Prostate gland (tissue), 2 donors: Measurements from ENCODE around the gene CRY1.

Experiments used
- POLR2AphosphoS5 ChIP-seq: sonication (generic); formaldehyde crosslinking; IDR thresholded peaks from one replicate; pipeline ENCODE4 v1.6.1; 2017; ENCODE audit warnings: antibody characterized with exemption
- TF ChIP-seq, protein P1 (sequence below), 4 experiments: fragments of 200-600 bp in 2 of 4; fragments of 450-650 bp in 2 of 4; sonication (generic) in 2 of 4; IDR thresholded peaks; 1 replicate in 3 of 4; 2 replicates in 1 of 4; pipeline ENCODE4 v1.5.1; 2016 to 2019; ENCODE audit warnings: antibody characterized with exemption in 4 of 4, mild to moderate bottlenecking in 2 of 4, moderate library complexity in 2 of 4

DNA sequence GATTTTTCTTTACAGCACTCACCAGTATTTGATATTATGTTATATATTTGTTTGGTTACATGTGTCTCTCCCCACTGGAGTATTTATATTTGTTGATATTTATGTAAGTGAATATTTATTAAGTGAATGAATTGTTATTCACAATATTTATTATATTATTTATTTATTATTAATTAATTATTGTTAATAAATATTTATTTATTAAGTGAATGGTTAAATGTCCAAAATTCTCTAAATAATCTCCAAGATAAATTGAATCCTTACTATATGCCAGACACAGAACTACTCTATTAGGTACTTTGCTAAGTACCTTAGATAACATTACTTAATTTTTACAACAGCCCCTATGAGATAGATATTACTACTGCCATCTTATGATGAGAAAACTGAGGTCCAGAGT is 10.2 kb upstream of the CRY1 start:
- TF ChIP-seq, protein P1, sequence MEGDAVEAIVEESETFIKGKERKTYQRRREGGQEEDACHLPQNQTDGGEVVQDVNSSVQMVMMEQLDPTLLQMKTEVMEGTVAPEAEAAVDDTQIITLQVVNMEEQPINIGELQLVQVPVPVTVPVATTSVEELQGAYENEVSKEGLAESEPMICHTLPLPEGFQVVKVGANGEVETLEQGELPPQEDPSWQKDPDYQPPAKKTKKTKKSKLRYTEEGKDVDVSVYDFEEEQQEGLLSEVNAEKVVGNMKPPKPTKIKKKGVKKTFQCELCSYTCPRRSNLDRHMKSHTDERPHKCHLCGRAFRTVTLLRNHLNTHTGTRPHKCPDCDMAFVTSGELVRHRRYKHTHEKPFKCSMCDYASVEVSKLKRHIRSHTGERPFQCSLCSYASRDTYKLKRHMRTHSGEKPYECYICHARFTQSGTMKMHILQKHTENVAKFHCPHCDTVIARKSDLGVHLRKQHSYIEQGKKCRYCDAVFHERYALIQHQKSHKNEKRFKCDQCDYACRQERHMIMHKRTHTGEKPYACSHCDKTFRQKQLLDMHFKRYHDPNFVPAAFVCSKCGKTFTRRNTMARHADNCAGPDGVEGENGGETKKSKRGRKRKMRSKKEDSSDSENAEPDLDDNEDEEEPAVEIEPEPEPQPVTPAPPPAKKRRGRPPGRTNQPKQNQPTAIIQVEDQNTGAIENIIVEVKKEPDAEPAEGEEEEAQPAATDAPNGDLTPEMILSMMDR (IDR thresholded peaks at IDR 0.05): no peak
- TF ChIP-seq POLR2AphosphoS5: no peak
